Liver (tissue), 9 donors: ENCODE results near the gene PRKN. TPM values are rescaled to one million over a fixed set of nuclear protein-coding genes. Genes with fewer than 3 reads are reported as not detected.

ENCODE experiments used
- DNase-seq: peaks from one replicate; pipeline ENCODE4 v3.0.0-alpha.2; 2017; ENCODE audit warnings: low spot score
- H3K27ac ChIP-seq, 2 donors: one replicate each; pipeline ENCODE4 v1.7.0; 2013; ENCODE audit warnings: inconsistent platforms in 2 of 2, low read length in 2 of 2, control low read depth in 1 of 2, low read depth in 1 of 2, mild to moderate bottlenecking in 1 of 2
- H3K27me3 ChIP-seq, 4 donors: one replicate each; pipeline versions ENCODE4 v1.6.1 to v1.7.0; 2013; ENCODE audit warnings: low read length in 3 of 4, inconsistent platforms in 1 of 4, mild to moderate bottlenecking in 1 of 4, moderate library complexity in 1 of 4; ENCODE audit not compliant: control insufficient read depth in 4 of 4, insufficient read depth in 4 of 4
- H3K36me3 ChIP-seq, 4 donors: one replicate each; pipeline versions ENCODE4 v1.6.1 to v1.7.0; 2013; ENCODE audit warnings: low read length in 3 of 4, mild to moderate bottlenecking in 3 of 4, low read depth in 1 of 4, moderate library complexity in 1 of 4; ENCODE audit not compliant: control insufficient read depth in 4 of 4, insufficient read depth in 3 of 4
- H3K4me1 ChIP-seq, 4 donors: one replicate each; pipeline versions ENCODE4 v1.6.1 to v1.7.0; 2013; ENCODE audit warnings: low read length in 3 of 4, mild to moderate bottlenecking in 3 of 4, moderate library complexity in 1 of 4; ENCODE audit not compliant: control insufficient read depth in 4 of 4, insufficient read depth in 4 of 4
- H3K4me3 ChIP-seq, 3 donors: one replicate each; pipeline versions ENCODE4 v1.6.1 to v1.7.0; 2013; ENCODE audit warnings: low read length in 3 of 3, control low read depth in 1 of 3, low read depth in 1 of 3, mild to moderate bottlenecking in 1 of 3
- H3K9ac ChIP-seq, 2 donors: one replicate each; pipeline ENCODE4 v1.7.0; 2013; ENCODE audit warnings: low read length in 2 of 2, mild to moderate bottlenecking in 2 of 2, moderate library complexity in 2 of 2, control low read depth in 1 of 2, low read depth in 1 of 2
- H3K9me3 ChIP-seq, 4 donors: one replicate each; pipeline versions ENCODE4 v1.6.1 to v1.7.0; 2013; ENCODE audit warnings: low read length in 3 of 4; ENCODE audit not compliant: control insufficient read depth in 4 of 4
- EGR1 ChIP-seq, 2 donors: IDR thresholded peaks; 2 replicates each; pipeline ENCODE4 v1.6.1; 2016 to 2018; ENCODE audit warnings: antibody characterized with exemption in 2 of 2, low read depth in 2 of 2
- FOXA1 ChIP-seq: IDR thresholded peaks from 2 replicates; pipeline ENCODE4 v1.6.1; 2016; ENCODE audit warnings: antibody characterized with exemption
- FOXA2 ChIP-seq: IDR thresholded peaks from 2 replicates; pipeline ENCODE4 v1.6.1; 2016; ENCODE audit warnings: antibody characterized with exemption
- GABPA ChIP-seq, 2 donors: IDR thresholded peaks in 1 of 2; conservative IDR thresholded peaks in 1 of 2; 2 replicates each; pipeline ENCODE4 v1.6.1; 2016; ENCODE audit warnings: antibody characterized with exemption in 2 of 2, mild to moderate bottlenecking in 1 of 2, moderate library complexity in 1 of 2
- HNF4A ChIP-seq, 2 donors: conservative IDR thresholded peaks; 2 replicates each; pipeline ENCODE4 v1.6.1; 2016; ENCODE audit warnings: antibody characterized with exemption in 2 of 2, mild to moderate bottlenecking in 2 of 2
- HNF4G ChIP-seq: IDR thresholded peaks from 2 replicates; pipeline ENCODE4 v1.6.1; 2016; ENCODE audit warnings: antibody characterized with exemption
- MAX ChIP-seq: IDR thresholded peaks from 2 replicates; pipeline ENCODE4 v1.6.1; 2016; ENCODE audit warnings: antibody characterized with exemption
- RAD21 ChIP-seq, 2 donors: IDR thresholded peaks; 2 replicates each; pipeline ENCODE4 v1.6.1; 2016; ENCODE audit warnings: antibody characterized with exemption in 2 of 2, mild to moderate bottlenecking in 2 of 2
- RXRA ChIP-seq, 2 donors: IDR thresholded peaks; 2 replicates each; pipeline ENCODE4 v1.6.1; 2017 to 2018; ENCODE audit warnings: antibody characterized with exemption in 2 of 2, mild to moderate bottlenecking in 1 of 2
- SP1 ChIP-seq: IDR thresholded peaks from 2 replicates; pipeline ENCODE4 v1.6.1; 2018; ENCODE audit warnings: antibody characterized with exemption, mild to moderate bottlenecking
- TAF1 ChIP-seq: conservative IDR thresholded peaks from 2 replicates; pipeline ENCODE4 v1.6.1; 2016; ENCODE audit warnings: antibody characterized with exemption, mild to moderate bottlenecking
- ZBTB33 ChIP-seq: IDR thresholded peaks from 2 replicates; pipeline ENCODE4 v1.6.1; 2016; ENCODE audit warnings: antibody characterized with exemption
- WGBS: extraction: QIAGEN DNeasy Blood & Tissue Kit; methylation state at CpG from one replicate; pipeline ENCODE4 v1.1.7; 2013; 5-methylcytosine and 5-hydroxymethylcytosine counted together
- polyA plus RNA-seq, 2 donors: library from polyadenylated mRNA; stranded (reverse) in 1 of 2; unstranded in 1 of 2; fragments of 200-250 nt in 1 of 2; fragments of >200 nt in 1 of 2; fragmentation: Nextera tagmentation in 1 of 2; extraction: Ambion mirVana in 1 of 2; gene quantifications; one replicate each; pipeline versions ENCODE4 v1.2.1 to v1.2.3, GENCODE V29; 2013 to 2015
- total RNA-seq, 2 donors: library from RNA; depleted of rRNA; stranded (reverse); fragments of >200 nt; gene quantifications; one replicate each; pipeline ENCODE4 v1.2.3, GENCODE V29; 2014
- TF ChIP-seq, protein P1 (sequence below): IDR thresholded peaks from 2 replicates; pipeline ENCODE4 v1.6.1; 2016; ENCODE audit warnings: antibody characterized with exemption, mild to moderate bottlenecking
- TF ChIP-seq, protein P2 (sequence below): IDR thresholded peaks from 2 replicates; pipeline ENCODE4 v1.6.1; 2016; ENCODE audit warnings: antibody characterized with exemption
- TF ChIP-seq, protein P3 (sequence below): fragments of 150-350 bp; IDR thresholded peaks from 2 replicates; pipeline ENCODE4 v1.5.1; 2017; ENCODE audit warnings: improper control_type of control experiment, low read depth, low read length; ENCODE audit not compliant: missing input control
- donor health status: healthy.
- donor health status: healthy.
- donor health status: healthy.
- donor health status: healthy.
- donor health status: healthy.

PRKN gene
- total and polyA plus RNA-seq, 4 donors = 0.47 to 4.1 (median 3.2) TPM

DNA sequence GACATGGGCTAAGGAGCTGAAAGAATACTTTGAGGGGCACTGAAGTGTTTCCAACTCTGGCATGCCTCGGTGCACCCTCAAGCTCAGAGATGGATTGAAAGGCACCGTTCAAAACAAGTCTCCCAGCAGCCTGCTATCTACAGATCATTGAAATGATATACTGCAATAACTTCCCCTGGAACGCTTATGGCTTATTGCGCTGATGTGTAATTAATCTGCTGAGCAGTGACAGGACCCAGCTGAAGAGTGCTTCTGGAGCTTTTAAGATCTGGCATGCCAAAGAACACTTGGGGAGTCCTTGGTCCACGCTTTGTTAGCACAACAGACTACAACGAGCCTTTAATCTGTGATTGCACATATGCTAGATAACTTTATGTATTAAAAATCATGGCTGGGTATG lies 708.2 kb downstream of the PRKN start:
- H3K36me3 ChIP-seq = no peaks in the 10 kb centered on the region
- no peaks in the 10 kb centered on the region for H3K4me1 ChIP-seq
- H3K4me3 ChIP-seq = no peak overlapping the region
- H3K27me3 ChIP-seq = no peaks in the 10 kb centered on the region
- 70% methylated on average over 6 of the region's 6 CpGs for WGBS
- no peak overlapping the region for H3K9ac ChIP-seq
- no peaks in the 10 kb centered on the region for H3K9me3 ChIP-seq
- H3K27ac ChIP-seq = no peak overlapping the region
- TF ChIP-seq, protein P1, sequence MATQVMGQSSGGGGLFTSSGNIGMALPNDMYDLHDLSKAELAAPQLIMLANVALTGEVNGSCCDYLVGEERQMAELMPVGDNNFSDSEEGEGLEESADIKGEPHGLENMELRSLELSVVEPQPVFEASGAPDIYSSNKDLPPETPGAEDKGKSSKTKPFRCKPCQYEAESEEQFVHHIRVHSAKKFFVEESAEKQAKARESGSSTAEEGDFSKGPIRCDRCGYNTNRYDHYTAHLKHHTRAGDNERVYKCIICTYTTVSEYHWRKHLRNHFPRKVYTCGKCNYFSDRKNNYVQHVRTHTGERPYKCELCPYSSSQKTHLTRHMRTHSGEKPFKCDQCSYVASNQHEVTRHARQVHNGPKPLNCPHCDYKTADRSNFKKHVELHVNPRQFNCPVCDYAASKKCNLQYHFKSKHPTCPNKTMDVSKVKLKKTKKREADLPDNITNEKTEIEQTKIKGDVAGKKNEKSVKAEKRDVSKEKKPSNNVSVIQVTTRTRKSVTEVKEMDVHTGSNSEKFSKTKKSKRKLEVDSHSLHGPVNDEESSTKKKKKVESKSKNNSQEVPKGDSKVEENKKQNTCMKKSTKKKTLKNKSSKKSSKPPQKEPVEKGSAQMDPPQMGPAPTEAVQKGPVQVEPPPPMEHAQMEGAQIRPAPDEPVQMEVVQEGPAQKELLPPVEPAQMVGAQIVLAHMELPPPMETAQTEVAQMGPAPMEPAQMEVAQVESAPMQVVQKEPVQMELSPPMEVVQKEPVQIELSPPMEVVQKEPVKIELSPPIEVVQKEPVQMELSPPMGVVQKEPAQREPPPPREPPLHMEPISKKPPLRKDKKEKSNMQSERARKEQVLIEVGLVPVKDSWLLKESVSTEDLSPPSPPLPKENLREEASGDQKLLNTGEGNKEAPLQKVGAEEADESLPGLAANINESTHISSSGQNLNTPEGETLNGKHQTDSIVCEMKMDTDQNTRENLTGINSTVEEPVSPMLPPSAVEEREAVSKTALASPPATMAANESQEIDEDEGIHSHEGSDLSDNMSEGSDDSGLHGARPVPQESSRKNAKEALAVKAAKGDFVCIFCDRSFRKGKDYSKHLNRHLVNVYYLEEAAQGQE = no peak
- TF ChIP-seq, protein P2, sequence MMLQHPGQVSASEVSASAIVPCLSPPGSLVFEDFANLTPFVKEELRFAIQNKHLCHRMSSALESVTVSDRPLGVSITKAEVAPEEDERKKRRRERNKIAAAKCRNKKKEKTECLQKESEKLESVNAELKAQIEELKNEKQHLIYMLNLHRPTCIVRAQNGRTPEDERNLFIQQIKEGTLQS = no peak
- no peak for TF ChIP-seq HNF4G
- TF ChIP-seq HNF4A (conservative IDR thresholded peaks at IDR 0.05) = no peak
- no peak for TF ChIP-seq FOXA1
- TF ChIP-seq RXRA (IDR thresholded peaks at IDR 0.05) = no peak
- TF ChIP-seq ZBTB33 = no peak
- TF ChIP-seq RAD21 (IDR thresholded peaks at IDR 0.05) = no peak
- no peak for TF ChIP-seq SP1
- TF ChIP-seq FOXA2 = no peak
- no peak for TF ChIP-seq MAX
- TF ChIP-seq, protein P3, sequence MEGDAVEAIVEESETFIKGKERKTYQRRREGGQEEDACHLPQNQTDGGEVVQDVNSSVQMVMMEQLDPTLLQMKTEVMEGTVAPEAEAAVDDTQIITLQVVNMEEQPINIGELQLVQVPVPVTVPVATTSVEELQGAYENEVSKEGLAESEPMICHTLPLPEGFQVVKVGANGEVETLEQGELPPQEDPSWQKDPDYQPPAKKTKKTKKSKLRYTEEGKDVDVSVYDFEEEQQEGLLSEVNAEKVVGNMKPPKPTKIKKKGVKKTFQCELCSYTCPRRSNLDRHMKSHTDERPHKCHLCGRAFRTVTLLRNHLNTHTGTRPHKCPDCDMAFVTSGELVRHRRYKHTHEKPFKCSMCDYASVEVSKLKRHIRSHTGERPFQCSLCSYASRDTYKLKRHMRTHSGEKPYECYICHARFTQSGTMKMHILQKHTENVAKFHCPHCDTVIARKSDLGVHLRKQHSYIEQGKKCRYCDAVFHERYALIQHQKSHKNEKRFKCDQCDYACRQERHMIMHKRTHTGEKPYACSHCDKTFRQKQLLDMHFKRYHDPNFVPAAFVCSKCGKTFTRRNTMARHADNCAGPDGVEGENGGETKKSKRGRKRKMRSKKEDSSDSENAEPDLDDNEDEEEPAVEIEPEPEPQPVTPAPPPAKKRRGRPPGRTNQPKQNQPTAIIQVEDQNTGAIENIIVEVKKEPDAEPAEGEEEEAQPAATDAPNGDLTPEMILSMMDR = no peak
- DNase-seq = no peak

- 90% methylated on average over 5 of the region's 5 CpGs for WGBS
- H3K4me3 ChIP-seq = no peak overlapping the region
- H3K4me1 ChIP-seq = no peaks in the 10 kb centered on the region
- no peak for TF ChIP-seq TAF1
- TF ChIP-seq HNF4A (conservative IDR thresholded peaks at IDR 0.05) = no peak
- no peak for TF ChIP-seq EGR1 (IDR thresholded peaks at IDR 0.05; ENCODE audit: low read depth in 2 of 2)
- TF ChIP-seq RXRA (IDR thresholded peaks at IDR 0.05) = no peak
- TF ChIP-seq, protein P2 = no peak
- no peak for TF ChIP-seq RAD21 (IDR thresholded peaks at IDR 0.05)
- TF ChIP-seq, protein P3 = no peak
- TF ChIP-seq GABPA (IDR thresholded peaks at IDR 0.05 in 1 of 2, conservative IDR thresholded peaks at IDR 0.05 in 1 of 2) = no peak
- no peak for TF ChIP-seq FOXA2
- no peak for TF ChIP-seq HNF4G
- H3K27ac ChIP-seq = no peak overlapping the region
- no peaks in the 10 kb centered on the region for H3K36me3 ChIP-seq
- no peak overlapping the region for H3K9ac ChIP-seq
- no peaks in the 10 kb centered on the region for H3K27me3 ChIP-seq
- DNase-seq = no peak
- no peaks in the 10 kb centered on the region for H3K9me3 ChIP-seq
Measured at GRCh38 chr6:162017536-162017935, 710.0 kb downstream of the PRKN start.
